GM21528 (cell line): ENCODE measurements around the gene PPM1N.

ENCODE experiments used
- ATAC-seq: cut with Tn5 transposase; IDR thresholded peaks from one replicate; pipeline ENCODE4 v1.9.1; 2021; ENCODE audit warnings: mild to moderate bottlenecking, moderate library complexity; ENCODE audit not compliant: unreplicated experiment, low FRiP score

Gene PPM1N

DNA sequence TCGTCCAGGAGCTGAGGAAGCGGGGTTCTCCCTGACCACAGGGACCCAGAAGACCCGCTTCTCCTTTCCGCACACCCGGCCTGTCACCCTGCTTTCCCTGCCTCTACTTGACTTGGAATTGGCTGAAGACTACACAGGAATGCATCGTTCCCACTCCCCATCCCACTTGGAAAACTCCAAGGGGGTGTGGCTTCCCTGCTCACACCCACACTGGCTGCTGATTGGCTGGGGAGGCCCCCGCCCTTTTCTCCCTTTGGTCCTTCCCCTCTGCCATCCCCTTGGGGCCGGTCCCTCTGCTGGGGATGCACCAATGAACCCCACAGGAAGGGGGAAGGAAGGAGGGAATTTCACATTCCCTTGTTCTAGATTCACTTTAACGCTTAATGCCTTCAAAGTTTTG, 27.9 kb downstream of the PPM1N start:
- no peak for ATAC-seq

DNA sequence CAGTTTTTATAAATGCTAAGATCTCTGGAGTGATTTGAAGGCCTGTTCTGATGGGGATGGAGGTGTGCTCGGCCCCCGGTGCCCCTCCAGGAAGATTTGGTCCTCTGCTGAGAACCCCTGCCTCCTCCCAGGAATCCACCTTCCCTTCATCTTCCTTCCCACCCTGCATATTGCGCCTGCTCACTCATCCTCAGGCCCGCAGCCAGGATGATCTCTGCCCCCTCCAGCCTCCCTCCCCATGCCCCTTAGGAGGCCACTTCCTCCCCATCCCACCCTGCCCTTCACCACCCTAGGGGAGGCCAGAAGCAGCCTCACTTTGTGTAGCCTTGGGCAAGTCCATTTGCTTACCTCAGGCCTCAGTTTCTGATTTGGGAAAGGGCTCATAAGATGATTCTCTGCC, 28.7 kb downstream of the PPM1N start:
- ATAC-seq = no peak

DNA sequence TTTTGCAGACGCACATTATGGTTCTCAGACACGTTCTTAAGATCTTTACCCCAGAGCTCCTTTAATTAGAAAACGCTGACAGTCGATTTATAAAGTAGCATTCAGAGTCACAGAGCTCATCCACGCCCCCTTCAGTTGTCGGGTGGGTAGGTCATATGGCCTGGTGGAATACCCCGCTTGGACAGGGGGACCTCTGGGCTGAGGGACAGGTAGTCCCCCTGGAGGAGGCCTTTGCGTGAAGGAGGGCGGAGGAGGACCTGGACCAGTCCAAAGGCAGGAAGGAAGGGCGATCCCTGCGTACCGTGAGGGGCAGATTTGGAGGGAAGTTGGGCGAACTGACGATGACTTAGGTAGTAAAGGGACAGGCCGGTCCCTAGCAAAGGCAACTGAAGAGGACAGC, 29.5 kb downstream of the PPM1N start:
- no peak for ATAC-seq

DNA sequence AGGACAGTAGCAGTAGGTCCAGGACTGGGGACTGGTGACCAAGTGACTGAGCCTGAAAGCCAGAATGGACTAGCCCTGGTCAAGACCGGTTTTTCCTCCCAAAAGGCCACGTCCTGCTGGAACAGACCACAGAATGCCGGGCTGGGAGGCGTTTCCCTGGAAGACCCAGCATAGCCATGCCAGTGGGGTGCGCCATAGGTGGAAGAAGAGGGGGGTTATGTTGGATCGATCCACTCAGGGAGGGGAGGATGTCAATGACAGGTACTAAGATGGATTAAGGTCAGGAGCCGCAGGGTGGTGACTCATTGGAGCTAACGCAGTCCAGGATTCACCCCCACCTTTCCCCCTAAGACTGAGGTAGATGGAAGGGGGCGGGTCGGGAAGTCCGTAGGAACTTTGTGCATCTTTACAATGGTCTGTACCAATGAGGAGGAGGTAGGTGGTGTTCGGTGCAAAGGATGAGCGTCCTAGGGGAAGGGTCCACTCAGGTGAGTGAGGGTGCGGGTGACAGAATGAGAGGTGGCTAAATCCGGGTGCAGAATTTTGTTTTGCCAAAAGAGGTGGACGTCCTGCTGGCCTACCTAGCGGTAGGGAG, 30.0 kb downstream of the PPM1N start:
- no peak for ATAC-seq

DNA sequence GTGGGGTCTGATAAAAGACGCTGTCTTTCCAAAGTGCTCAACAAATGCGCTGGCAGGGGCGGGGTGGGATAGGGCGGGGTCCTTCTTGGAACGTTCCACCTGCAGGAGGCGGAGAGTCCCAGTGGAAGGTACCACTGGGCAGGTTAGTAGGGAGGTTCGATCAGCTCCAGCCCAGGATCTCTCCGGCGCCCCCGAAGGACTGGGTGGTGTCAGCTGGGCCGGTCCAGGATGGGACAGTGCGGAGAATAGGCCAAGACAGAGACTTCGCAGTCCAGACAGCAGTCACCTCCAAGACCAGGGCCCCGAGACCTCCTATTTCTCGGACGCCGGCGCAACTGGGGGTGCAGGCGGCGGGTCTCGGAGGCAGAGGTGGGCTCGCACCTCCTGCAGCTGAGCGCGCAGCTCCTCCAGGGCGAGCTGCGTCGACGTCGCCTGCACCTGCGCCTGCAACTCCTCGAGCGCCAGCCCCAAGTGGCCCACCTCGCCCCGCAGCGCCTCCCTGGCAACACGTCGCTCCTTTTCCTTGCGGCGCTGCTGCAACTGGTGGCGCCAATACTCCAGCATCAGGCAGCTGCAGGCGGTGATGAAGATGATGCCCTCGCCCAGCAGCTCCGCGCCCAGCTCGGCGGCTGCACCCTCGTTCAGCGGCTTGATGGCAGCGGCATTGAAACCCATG, 30.6 kb downstream of the PPM1N start:
- no peak for ATAC-seq

DNA sequence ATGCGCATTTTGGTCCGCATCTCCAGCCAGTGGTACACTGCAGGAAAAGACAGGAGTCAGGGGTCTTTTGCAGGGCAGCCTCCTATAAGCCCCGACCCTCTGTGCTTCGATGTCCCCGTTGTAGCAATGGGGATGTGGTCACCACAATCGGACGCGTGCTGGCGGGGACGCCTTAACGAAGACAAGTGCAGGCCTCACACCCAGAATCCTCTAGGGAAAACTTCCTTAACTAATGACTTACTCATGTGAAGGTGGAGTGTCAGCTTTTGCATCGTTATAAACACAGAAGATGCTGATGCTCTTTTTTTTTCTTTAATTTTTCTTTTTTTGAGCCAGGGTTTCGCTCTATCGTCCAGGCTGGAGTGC, 31.2 kb downstream of the PPM1N start:
- ATAC-seq = no peak

DNA sequence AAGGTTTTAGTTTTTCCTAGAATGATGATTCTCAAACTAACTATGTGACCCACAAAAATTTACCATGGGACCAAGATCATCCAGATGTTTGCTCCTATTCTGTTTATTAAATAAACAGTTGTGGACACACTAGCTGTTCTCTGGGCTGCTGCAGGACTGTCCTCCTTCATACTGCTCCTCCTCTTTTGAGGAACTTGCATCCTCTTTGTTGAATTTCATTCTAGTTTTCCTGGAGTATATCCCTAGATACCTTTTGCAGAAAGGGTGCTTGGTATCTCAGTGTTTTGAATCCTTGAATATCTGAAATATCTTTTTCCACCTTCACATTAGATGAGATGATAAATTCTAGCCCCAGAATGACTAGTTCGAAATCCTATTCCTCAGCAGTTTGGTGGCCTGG, 33.1 kb downstream of the PPM1N start:
- ATAC-seq = no peak

DNA sequence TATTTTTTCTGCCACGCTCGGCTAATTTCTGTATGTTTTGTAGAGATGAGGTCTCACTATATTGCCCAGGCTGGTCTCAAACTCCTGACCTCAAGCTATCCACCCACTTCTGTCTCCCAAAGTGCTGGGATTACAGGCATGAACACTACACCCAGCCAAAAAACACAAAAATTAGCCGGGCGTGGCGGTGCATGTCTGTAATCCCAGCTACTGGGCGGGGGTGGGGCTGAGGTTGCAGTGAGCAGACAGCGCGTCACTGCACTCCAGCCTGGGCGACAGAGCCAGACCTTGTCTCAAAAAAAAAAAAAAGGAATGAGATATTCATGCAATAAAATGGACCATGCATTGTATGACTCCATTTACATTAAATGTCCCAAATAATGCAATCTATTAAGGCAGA, 41.2 kb downstream of the PPM1N start:
- no peak for ATAC-seq

DNA sequence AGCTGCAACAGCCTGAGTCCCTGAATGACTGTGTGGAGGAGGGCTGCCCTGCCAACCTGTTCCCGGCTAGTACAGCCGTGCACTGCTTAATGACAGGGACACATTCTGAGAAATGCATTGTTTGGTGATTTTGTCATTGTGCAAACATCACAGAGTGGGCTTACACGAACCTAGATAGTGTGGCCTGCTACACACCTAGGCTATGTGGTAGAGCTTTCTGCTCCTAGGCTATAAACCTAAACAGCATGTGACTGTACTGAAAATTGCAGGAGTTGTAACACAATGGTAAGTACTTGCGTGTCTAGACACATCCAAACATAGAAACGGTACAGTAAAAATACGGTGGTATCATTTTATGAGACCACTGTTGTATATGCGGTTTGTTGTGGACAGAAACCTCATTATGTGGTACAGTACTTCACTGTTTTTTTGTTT, 44.0 kb downstream of the PPM1N start:
- ATAC-seq = no peak

DNA sequence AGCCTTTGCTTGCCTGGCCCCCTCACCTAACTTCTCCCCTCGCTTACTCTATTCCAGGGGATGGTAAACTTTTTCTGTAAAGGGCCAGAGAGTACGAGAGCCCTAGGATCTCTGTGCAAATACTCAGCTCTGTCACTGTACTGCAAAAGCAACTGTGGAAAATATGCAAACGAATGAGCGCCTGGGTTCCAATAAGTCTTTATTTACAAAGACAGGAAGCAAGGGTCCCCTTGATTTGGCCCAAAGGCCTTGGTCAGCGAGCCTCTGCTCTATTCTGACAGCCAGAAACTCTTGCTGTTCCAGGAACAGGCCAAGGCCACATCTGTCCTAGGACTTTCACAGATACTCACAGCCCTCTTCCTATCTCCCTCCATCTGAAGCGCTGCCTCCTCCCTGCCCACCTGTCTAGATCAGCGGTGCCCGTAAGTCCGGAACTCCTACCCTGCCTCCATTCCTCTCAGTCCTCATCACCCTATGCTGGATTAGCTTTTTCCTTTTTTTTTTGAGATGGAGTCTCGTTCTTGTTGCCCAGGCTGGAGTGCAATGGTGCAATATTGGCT, 49.0 kb downstream of the PPM1N start:
- ATAC-seq = no peak

DNA sequence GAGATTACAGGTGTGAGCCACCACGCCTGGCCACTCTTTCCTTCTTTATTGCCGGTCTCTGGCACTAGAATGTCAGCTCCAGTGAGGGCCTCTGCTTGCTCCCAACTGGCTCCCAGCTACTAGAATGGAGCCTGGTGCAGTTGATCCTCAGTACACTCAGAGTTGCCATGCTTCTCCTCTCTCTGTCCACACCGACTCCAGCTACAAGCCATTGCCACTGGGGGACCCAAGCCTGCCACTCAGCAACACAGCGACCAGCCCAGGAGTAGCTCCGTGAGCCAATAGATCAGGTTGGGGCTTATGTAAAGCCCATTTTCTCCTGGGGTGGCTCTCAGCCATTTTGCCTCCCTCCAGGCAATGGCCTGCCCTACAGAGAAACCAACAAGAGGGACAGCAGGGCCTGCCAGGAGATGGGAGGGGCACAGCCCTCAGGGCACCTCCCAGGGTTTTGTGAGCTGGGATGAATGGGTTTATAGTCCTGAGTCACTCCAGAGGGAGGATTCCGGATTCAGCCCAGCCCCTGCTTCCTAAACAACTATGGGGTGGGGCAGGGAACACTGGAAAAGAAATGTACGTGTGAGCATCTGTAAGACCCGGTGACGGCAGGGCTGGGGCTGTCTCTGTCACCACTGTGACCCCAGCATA, 49.8 kb downstream of the PPM1N start:
- no peak for ATAC-seq
